SK-N-SH treated with all-trans-retinoic acid at 6 μM for 48 hours (cell line): ENCODE measurements around the gene PRXL2B.

Experiments
- ATAC-seq: fragments of 200-7000 bp; cut with Tn5 transposase; 3 replicates; pipeline ENCODE4 v1.9.1; 2020; ENCODE audit warnings: mild to moderate bottlenecking, moderate library complexity
- ARNTL ChIP-seq: fragments of 450-650 bp; formaldehyde crosslinking; IDR thresholded peaks from 2 replicates; pipeline ENCODE4 v1.5.0; 2020; ENCODE audit warnings: low read depth, mild to moderate bottlenecking, moderate library complexity, borderline replicate concordance
- BACH2 ChIP-seq: fragments of 250-450 bp; sonication (Bioruptor Pico); IDR thresholded peaks from 2 replicates; pipeline ENCODE4 v1.9.0; 2021; ENCODE audit warnings: mild to moderate bottlenecking, borderline replicate concordance
- ESRRG ChIP-seq: fragments of 250-450 bp; sonication (Bioruptor Pico); IDR thresholded peaks from 2 replicates; pipeline ENCODE4 v1.6.1; 2021; ENCODE audit warnings: mild to moderate bottlenecking
- GLIS3 ChIP-seq: fragments of 250-450 bp; sonication (Bioruptor Pico); IDR thresholded peaks from 2 replicates; pipeline ENCODE4 v1.5.0; 2020; ENCODE audit warnings: mild to moderate bottlenecking, moderate library complexity
- ISL1 ChIP-seq: fragments of 250-450 bp; sonication (Bioruptor Pico); IDR thresholded peaks from 2 replicates; pipeline ENCODE4 v2.1.2; 2022; ENCODE audit warnings: mild to moderate bottlenecking, moderate library complexity
- OSR1 ChIP-seq: fragments of 250-450 bp; sonication (Bioruptor Pico); IDR thresholded peaks from 2 replicates; pipeline ENCODE4 v1.8.0; 2022; ENCODE audit warnings: moderate library complexity, mild to moderate bottlenecking, inconsistent platforms
- PPARA ChIP-seq: fragments of 250-450 bp; sonication (Bioruptor Pico); IDR thresholded peaks from 2 replicates; pipeline ENCODE4 v1.5.0; 2020; ENCODE audit warnings: mild to moderate bottlenecking, borderline replicate concordance
- RARB ChIP-seq: fragments of 250-450 bp; sonication (Bioruptor Pico); IDR thresholded peaks from 2 replicates; pipeline ENCODE4 v1.8.0; 2021; ENCODE audit warnings: mild to moderate bottlenecking, moderate library complexity
- SNAI2 ChIP-seq: fragments of 250-450 bp; sonication (Bioruptor Pico); IDR thresholded peaks from 2 replicates; pipeline ENCODE4 v1.5.0; 2020; ENCODE audit warnings: mild to moderate bottlenecking, moderate library complexity
- TCF4 ChIP-seq: fragments of 250-450 bp; sonication (Bioruptor Pico); IDR thresholded peaks from 2 replicates; pipeline ENCODE4 v1.8.0; 2021; ENCODE audit warnings: mild to moderate bottlenecking, moderate library complexity, borderline replicate concordance
- ZFP3 ChIP-seq: fragments of 250-450 bp; sonication (Bioruptor Pico); IDR thresholded peaks from 2 replicates; pipeline ENCODE4 v1.5.0; 2020; ENCODE audit warnings: mild to moderate bottlenecking, moderate library complexity
- ZFP30 ChIP-seq: fragments of 450-650 bp; formaldehyde crosslinking; IDR thresholded peaks from 2 replicates; pipeline ENCODE4 v1.5.0; 2022; ENCODE audit warnings: mild to moderate bottlenecking, moderate library complexity
- ZNF565 ChIP-seq: fragments of 450-650 bp; formaldehyde crosslinking; conservative IDR thresholded peaks from 2 replicates; pipeline ENCODE4 v1.5.0; 2020; ENCODE audit warnings: low read depth, mild to moderate bottlenecking, moderate library complexity
- ZNF70 ChIP-seq: fragments of 450-650 bp; formaldehyde crosslinking; IDR thresholded peaks from 2 replicates; pipeline ENCODE4 v1.5.0; 2020; ENCODE audit warnings: mild to moderate bottlenecking, moderate library complexity
- ZNF8 ChIP-seq: fragments of 450-650 bp; formaldehyde crosslinking; IDR thresholded peaks from 2 replicates; pipeline ENCODE4 v1.5.0; 2020; ENCODE audit warnings: mild to moderate bottlenecking, moderate library complexity
- TF ChIP-seq, protein P1 (sequence below): fragments of 250-450 bp; sonication (Bioruptor Pico); IDR thresholded peaks from 2 replicates; pipeline ENCODE4 v1.8.0; 2020; ENCODE audit warnings: mild to moderate bottlenecking, moderate library complexity, borderline replicate concordance
- TF ChIP-seq, protein P2 (sequence below): fragments of 250-450 bp; sonication (Bioruptor Pico); IDR thresholded peaks from 2 replicates; pipeline ENCODE4 v1.5.1; 2021; ENCODE audit warnings: mild to moderate bottlenecking, moderate library complexity
- TF ChIP-seq, protein P3 (sequence below): fragments of 250-450 bp; sonication (Bioruptor Pico); IDR thresholded peaks from 2 replicates; pipeline ENCODE4 v1.5.0; 2020; ENCODE audit warnings: mild to moderate bottlenecking, moderate library complexity
- TF ChIP-seq, protein P4 (sequence below): fragments of 250-450 bp; sonication (Bioruptor Pico); IDR thresholded peaks from 2 replicates; pipeline ENCODE4 v1.5.1; 2020; ENCODE audit warnings: low read depth, mild to moderate bottlenecking, moderate library complexity

The PRXL2B gene

DNA sequence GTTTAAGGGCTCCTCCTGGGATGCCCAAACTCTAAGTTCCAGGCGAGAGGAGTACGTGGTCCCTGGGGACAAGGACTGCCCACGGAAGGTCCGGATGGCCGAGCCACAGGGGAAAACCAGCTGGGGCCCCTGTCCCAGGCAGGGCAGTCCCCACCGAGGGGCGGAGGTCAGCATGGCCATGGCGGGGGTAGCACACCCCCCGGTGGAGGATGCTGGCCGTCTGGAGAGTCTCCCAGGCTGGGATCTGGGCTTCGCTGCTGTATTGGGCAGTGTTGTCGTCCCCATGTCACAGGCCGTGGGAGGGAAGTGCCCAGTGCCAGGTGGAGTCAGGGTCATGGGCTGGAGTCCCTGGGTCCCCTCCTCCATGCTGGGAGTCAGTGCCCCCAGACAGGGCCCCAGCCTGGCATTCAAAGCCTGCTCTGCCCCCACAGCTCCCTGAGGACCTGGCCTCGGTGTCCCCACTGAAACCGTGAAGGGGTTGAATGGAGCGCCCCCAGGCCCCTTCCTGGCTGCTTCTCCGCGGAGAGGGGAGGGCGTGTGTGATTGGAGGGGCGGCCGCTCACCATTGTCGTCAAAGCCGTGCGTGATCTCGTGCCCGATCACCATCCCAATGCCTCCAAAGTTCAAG is 6.8 kb downstream of the PRXL2B start:
- no peak for ATAC-seq
- TF ChIP-seq ZNF8 (CRISPR knock-in tag) (no peak), ZNF70 (no peak), GLIS3 (no peak), ZFP30 (no peak), BACH2 (no peak), PPARA (CRISPR knock-in tag) (no peak), RARB (no peak), TCF4 (CRISPR knock-in tag) (no peak), ISL1 (CRISPR knock-in tag) (no peak), SNAI2 (no peak), ESRRG (no peak)
- TF ChIP-seq, protein P1, sequence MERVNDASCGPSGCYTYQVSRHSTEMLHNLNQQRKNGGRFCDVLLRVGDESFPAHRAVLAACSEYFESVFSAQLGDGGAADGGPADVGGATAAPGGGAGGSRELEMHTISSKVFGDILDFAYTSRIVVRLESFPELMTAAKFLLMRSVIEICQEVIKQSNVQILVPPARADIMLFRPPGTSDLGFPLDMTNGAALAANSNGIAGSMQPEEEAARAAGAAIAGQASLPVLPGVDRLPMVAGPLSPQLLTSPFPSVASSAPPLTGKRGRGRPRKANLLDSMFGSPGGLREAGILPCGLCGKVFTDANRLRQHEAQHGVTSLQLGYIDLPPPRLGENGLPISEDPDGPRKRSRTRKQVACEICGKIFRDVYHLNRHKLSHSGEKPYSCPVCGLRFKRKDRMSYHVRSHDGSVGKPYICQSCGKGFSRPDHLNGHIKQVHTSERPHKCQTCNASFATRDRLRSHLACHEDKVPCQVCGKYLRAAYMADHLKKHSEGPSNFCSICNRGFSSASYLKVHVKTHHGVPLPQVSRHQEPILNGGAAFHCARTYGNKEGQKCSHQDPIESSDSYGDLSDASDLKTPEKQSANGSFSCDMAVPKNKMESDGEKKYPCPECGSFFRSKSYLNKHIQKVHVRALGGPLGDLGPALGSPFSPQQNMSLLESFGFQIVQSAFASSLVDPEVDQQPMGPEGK (CRISPR knock-in tag), result no peak
- TF ChIP-seq, protein P2, sequence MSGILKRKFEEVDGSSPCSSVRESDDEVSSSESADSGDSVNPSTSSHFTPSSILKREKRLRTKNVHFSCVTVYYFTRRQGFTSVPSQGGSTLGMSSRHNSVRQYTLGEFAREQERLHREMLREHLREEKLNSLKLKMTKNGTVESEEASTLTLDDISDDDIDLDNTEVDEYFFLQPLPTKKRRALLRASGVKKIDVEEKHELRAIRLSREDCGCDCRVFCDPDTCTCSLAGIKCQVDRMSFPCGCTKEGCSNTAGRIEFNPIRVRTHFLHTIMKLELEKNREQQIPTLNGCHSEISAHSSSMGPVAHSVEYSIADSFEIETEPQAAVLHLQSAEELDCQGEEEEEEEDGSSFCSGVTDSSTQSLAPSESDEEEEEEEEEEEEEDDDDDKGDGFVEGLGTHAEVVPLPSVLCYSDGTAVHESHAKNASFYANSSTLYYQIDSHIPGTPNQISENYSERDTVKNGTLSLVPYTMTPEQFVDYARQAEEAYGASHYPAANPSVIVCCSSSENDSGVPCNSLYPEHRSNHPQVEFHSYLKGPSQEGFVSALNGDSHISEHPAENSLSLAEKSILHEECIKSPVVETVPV (CRISPR knock-in tag), result no peak
- TF ChIP-seq, protein P3, sequence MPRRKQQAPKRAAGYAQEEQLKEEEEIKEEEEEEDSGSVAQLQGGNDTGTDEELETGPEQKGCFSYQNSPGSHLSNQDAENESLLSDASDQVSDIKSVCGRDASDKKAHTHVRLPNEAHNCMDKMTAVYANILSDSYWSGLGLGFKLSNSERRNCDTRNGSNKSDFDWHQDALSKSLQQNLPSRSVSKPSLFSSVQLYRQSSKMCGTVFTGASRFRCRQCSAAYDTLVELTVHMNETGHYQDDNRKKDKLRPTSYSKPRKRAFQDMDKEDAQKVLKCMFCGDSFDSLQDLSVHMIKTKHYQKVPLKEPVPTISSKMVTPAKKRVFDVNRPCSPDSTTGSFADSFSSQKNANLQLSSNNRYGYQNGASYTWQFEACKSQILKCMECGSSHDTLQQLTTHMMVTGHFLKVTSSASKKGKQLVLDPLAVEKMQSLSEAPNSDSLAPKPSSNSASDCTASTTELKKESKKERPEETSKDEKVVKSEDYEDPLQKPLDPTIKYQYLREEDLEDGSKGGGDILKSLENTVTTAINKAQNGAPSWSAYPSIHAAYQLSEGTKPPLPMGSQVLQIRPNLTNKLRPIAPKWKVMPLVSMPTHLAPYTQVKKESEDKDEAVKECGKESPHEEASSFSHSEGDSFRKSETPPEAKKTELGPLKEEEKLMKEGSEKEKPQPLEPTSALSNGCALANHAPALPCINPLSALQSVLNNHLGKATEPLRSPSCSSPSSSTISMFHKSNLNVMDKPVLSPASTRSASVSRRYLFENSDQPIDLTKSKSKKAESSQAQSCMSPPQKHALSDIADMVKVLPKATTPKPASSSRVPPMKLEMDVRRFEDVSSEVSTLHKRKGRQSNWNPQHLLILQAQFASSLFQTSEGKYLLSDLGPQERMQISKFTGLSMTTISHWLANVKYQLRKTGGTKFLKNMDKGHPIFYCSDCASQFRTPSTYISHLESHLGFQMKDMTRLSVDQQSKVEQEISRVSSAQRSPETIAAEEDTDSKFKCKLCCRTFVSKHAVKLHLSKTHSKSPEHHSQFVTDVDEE (CRISPR knock-in tag), result no peak

DNA sequence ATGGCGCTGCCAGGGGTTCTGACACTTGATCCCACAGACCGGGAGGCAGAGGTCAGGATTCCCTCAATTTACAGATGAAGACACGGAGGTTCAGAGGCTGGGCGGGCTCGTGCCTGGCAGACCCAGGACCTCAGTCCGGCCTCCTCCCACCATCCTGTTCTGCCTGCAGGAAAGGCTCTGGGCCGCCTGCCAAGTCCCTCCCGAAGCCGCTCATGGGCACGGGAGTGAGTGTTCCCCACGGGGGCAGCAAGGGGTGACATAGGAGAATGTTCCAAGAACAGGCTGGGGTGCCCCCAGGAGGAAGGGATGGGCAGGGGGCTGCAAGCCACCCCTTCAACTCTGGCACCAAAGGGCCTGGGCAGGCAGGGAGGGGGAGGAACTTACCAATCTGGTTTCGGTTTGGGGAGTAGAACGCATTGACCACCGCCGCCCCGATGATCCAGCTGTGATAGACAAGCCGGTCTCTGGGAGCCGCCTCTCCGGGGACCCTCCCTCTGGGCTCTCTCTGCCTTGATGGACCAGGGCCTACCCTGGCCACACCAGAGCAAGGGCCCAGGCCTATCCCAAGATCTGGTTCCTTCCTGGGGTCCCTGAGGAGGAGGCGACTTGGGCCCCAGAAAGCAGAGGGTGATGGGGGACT is 7.5 kb downstream of the PRXL2B start:
- TF ChIP-seq, protein P2 (CRISPR knock-in tag), result no peak
- TF ChIP-seq, protein P4, sequence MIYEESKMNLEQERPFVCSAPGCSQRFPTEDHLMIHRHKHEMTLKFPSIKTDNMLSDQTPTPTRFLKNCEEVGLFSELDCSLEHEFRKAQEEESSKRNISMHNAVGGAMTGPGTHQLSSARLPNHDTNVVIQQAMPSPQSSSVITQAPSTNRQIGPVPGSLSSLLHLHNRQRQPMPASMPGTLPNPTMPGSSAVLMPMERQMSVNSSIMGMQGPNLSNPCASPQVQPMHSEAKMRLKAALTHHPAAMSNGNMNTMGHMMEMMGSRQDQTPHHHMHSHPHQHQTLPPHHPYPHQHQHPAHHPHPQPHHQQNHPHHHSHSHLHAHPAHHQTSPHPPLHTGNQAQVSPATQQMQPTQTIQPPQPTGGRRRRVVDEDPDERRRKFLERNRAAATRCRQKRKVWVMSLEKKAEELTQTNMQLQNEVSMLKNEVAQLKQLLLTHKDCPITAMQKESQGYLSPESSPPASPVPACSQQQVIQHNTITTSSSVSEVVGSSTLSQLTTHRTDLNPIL (CRISPR knock-in tag), result no peak
- peak; percentile 59 for ATAC-seq

DNA sequence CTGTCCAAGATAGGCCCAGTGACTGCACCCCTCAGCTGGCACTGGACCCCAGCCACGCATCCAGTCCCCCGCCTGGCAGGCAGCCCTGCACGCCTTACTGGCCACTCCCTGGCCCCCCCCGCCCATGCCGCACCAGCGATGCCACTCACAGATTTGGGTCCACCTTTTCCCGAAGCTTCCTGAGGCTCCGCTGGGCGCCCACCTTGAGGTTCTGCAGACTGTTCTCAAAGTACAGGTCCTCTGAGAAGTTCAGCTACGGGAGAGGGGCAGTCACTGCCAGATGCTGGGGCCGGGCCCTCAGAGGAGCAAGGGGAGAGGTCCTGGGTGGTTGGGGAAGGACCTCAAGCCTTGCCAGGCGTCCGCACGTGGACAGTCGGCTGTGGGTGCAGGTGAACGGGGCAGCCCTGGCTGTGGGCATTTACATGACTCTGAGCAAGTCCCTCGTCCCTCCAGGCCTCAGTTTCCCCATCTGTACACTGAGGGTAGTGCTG is 8.1 kb downstream of the PRXL2B start:
- no peak for TF ChIP-seq ZNF565 (CRISPR knock-in tag)
- TF ChIP-seq ARNTL (CRISPR knock-in tag), result no peak
- no peak for TF ChIP-seq OSR1 (CRISPR knock-in tag)
- no peak for ATAC-seq

DNA sequence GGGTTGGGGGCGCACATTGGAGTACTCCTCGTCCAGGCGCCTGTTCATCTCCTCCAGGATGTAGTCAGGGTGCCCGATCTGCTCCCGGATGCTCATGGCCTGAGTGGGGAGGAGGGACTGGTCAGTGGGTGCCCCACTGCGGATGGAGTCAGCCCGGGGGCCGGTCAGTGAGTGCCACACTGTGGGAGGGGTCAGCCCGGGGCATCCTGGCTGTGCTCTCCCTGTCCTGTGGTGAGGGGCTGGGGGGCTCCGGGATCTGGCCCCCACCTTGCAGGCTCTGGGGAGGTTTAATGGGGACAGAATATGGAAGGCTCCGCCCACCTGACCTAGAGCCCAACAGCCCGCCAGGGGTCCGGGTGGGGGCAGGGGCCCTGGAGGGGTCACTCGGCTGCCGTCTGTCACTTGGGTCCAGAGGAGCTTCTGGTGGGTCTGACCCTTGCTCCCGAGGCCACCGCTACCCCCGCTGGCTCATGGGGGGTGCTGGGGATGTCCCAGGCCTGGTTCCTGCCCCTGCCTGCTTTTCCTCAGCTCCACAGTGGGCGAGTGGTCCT is 8.8 kb downstream of the PRXL2B start:
- no peak for ATAC-seq
- TF ChIP-seq GLIS3 (no peak), ZFP3 (no peak), SNAI2 (no peak), TCF4 (CRISPR knock-in tag) (no peak), ZNF70 (no peak), PPARA (CRISPR knock-in tag) (no peak), RARB (no peak), ZNF8 (CRISPR knock-in tag) (no peak), OSR1 (CRISPR knock-in tag) (no peak), ZFP30 (no peak), ISL1 (CRISPR knock-in tag) (no peak), ESRRG (no peak)
- TF ChIP-seq, protein P2 (CRISPR knock-in tag), result no peak
